ENCODE results near the gene PIGT. TPM values are rescaled to one million over a fixed set of nuclear protein-coding genes. Genes with fewer than 3 reads are reported as not detected.

Gene PIGT
- polyA plus RNA-seq, 3 donors from 2014 or later = 105 to 190 (median 164) TPM

GRCh38 chr20:45423700-45424099 is 7.8 kb downstream of the PIGT start:
- Mint-ChIP-seq H3K4me3 (no peak overlapping the region), H3K9me3 (no peaks in the 10 kb centered on the region), H3K4me1 (peaks cover 0 to 9% of the 10 kb centered on the region in 2 donors), H3K27me3 (ENCODE audit: low read depth in 3 of 3) (peaks cover 0 to 3% (median 0%) of the 10 kb centered on the region in 3 donors), H3K36me3 (peaks cover 15 to 55% (median 37%) of the 10 kb centered on the region in 3 donors), H3K27ac (no peak overlapping the region)
- DNase-seq = no peak

GRCh38 chr20:45425561-45425960 is 9.6 kb downstream of the PIGT start:
- DNase-seq = no peak
- H3K4me1 Mint-ChIP-seq = no peaks in the 10 kb centered on the region
- H3K36me3 Mint-ChIP-seq = peaks cover 15 to 47% (median 24%) of the 10 kb centered on the region in 3 donors
- no peak overlapping the region for H3K4me3 Mint-ChIP-seq
- H3K27me3 Mint-ChIP-seq (ENCODE audit: low read depth in 3 of 3) = no peaks in the 10 kb centered on the region
- H3K9me3 Mint-ChIP-seq = no peaks in the 10 kb centered on the region
- H3K27ac Mint-ChIP-seq = no peak overlapping the region

- H3K27ac Mint-ChIP-seq = peak overlapping the region in 2 of 6 donors; percentile 26 to 56
- peaks cover 15 to 44% (median 19%) of the 10 kb centered on the region in 3 donors for H3K36me3 Mint-ChIP-seq
- H3K4me1 Mint-ChIP-seq = peaks cover 1% of the 10 kb centered on the region in 2 donors
- H3K9me3 Mint-ChIP-seq = no peaks in the 10 kb centered on the region
- H3K27me3 Mint-ChIP-seq (ENCODE audit: low read depth in 3 of 3) = no peaks in the 10 kb centered on the region
- no peak overlapping the region for H3K4me3 Mint-ChIP-seq
- DNase-seq = no peak
Measured at GRCh38 chr20:45426320-45427016, 10.5 kb downstream of the PIGT start.

GRCh38 chr20:45427236-45428149 is 11.6 kb downstream of the PIGT start:
- Mint-ChIP-seq H3K4me1 (peaks cover 12% of the 10 kb centered on the region in 2 donors), H3K27ac (peak overlapping the region; percentile 31 to 65 (median 51)), H3K27me3 (ENCODE audit: low read depth in 3 of 3) (no peaks in the 10 kb centered on the region), H3K9me3 (no peaks in the 10 kb centered on the region), H3K36me3 (peaks cover 11 to 37% (median 16%) of the 10 kb centered on the region in 3 donors), H3K4me3 (no peak overlapping the region)
- DNase-seq = no peak

GRCh38 chr20:45429618-45430017 is 13.7 kb downstream of the PIGT start:
- no peaks in the 10 kb centered on the region for H3K27me3 Mint-ChIP-seq (ENCODE audit: low read depth in 3 of 3)

GRCh38 chr20:45432294-45432693 is 16.4 kb downstream of the PIGT start:
- Mint-ChIP-seq H3K27me3 (ENCODE audit: low read depth in 3 of 3) (no peaks in the 10 kb centered on the region), H3K27ac (peak overlapping the region; percentile 67 to 91 (median 85)), H3K9me3 (no peaks in the 10 kb centered on the region), H3K4me3 (peak overlapping the region; percentile 41 to 66 (median 63)), H3K36me3 (peaks cover 5 to 13% (median 6%) of the 10 kb centered on the region in 3 donors), H3K4me1 (peaks cover 35 to 48% of the 10 kb centered on the region in 2 donors)
- peak; percentile 57 to 63 (median 57) for DNase-seq

More at GRCh38 chr20:45429618-45430017, 13.7 kb downstream of the PIGT start:
- H3K27ac Mint-ChIP-seq = no peak overlapping the region
- H3K4me1 Mint-ChIP-seq = peaks cover 25 to 27% of the 10 kb centered on the region in 2 donors
- H3K36me3 Mint-ChIP-seq = peaks cover 8 to 27% (median 13%) of the 10 kb centered on the region in 3 donors
- DNase-seq = no peak
- H3K9me3 Mint-ChIP-seq = no peaks in the 10 kb centered on the region
- no peak overlapping the region for H3K4me3 Mint-ChIP-seq

GRCh38 chr20:45433316-45433715 is 17.4 kb downstream of the PIGT start:
- peak overlapping the region; percentile 11 to 85 (median 73) for H3K27ac Mint-ChIP-seq
- H3K27me3 Mint-ChIP-seq (ENCODE audit: low read depth in 3 of 3) = no peaks in the 10 kb centered on the region
- H3K9me3 Mint-ChIP-seq = no peaks in the 10 kb centered on the region
- H3K36me3 Mint-ChIP-seq = peaks cover 0 to 4% (median 4%) of the 10 kb centered on the region in 3 donors
- peak overlapping the region in 3 of 5 donors; percentile 24 to 63 (median 36) for H3K4me3 Mint-ChIP-seq
- H3K4me1 Mint-ChIP-seq = peaks cover 35 to 48% of the 10 kb centered on the region in 2 donors
- no peak for DNase-seq

- no peak for DNase-seq
- H3K4me1 Mint-ChIP-seq = peaks cover 35 to 48% of the 10 kb centered on the region in 2 donors
- H3K27ac Mint-ChIP-seq = peak overlapping the region in 3 of 6 donors; percentile 53 to 76 (median 71)
- no peaks in the 10 kb centered on the region for H3K27me3 Mint-ChIP-seq (ENCODE audit: low read depth in 3 of 3)
- peak overlapping the region in 1 of 5 donors; percentile 30 for H3K4me3 Mint-ChIP-seq
- H3K36me3 Mint-ChIP-seq = peaks cover 0 to 4% (median 3%) of the 10 kb centered on the region in 3 donors
- no peaks in the 10 kb centered on the region for H3K9me3 Mint-ChIP-seq
Measured at GRCh38 chr20:45433976-45434375, 18.0 kb downstream of the PIGT start.

GRCh38 chr20:45436732-45437485 is 21.0 kb downstream of the PIGT start:
- Mint-ChIP-seq H3K4me1 (peaks cover 30 to 42% of the 10 kb centered on the region in 2 donors), H3K9me3 (no peaks in the 10 kb centered on the region), H3K27me3 (ENCODE audit: low read depth in 3 of 3) (peaks cover 0 to under 1% (median 0%) of the 10 kb centered on the region in 3 donors), H3K27ac (peak overlapping the region; percentile 86 to 92 (median 89)), H3K36me3 (peaks cover 0 to 4% (median 0%) of the 10 kb centered on the region in 3 donors), H3K4me3 (peak overlapping the region; percentile 86 to 90 (median 89))
- DNase-seq = peak; percentile 84 to 86 (median 85)

- Mint-ChIP-seq H3K27me3 (ENCODE audit: low read depth in 3 of 3) (peaks cover 0 to 5% (median 1%) of the 10 kb centered on the region in 3 donors), H3K27ac (no peak overlapping the region), H3K4me3 (no peak overlapping the region), H3K36me3 (no peaks in the 10 kb centered on the region), H3K9me3 (no peaks in the 10 kb centered on the region), H3K4me1 (peaks cover 23 to 30% of the 10 kb centered on the region in 2 donors)
- no peak for DNase-seq
Measured at GRCh38 chr20:45440424-45440823, 24.5 kb downstream of the PIGT start.

- peaks cover 0 to 5% (median 1%) of the 10 kb centered on the region in 3 donors for H3K27me3 Mint-ChIP-seq (ENCODE audit: low read depth in 3 of 3)
- H3K4me3 Mint-ChIP-seq = no peak overlapping the region
- peaks cover 22 to 23% of the 10 kb centered on the region in 2 donors for H3K4me1 Mint-ChIP-seq
- H3K9me3 Mint-ChIP-seq = no peaks in the 10 kb centered on the region
- H3K36me3 Mint-ChIP-seq = no peaks in the 10 kb centered on the region
- DNase-seq = no peak
- no peak overlapping the region for H3K27ac Mint-ChIP-seq
Measured at GRCh38 chr20:45440891-45441685, 25.1 kb downstream of the PIGT start.

GRCh38 chr20:45441746-45442145 is 25.8 kb downstream of the PIGT start:
- no peak overlapping the region for H3K27ac Mint-ChIP-seq
- H3K4me3 Mint-ChIP-seq = no peak overlapping the region
- no peak for DNase-seq
- peaks cover 0 to 5% (median 1%) of the 10 kb centered on the region in 3 donors for H3K27me3 Mint-ChIP-seq (ENCODE audit: low read depth in 3 of 3)
- no peaks in the 10 kb centered on the region for H3K9me3 Mint-ChIP-seq
- peaks cover 16 to 18% of the 10 kb centered on the region in 2 donors for H3K4me1 Mint-ChIP-seq
- H3K36me3 Mint-ChIP-seq = no peaks in the 10 kb centered on the region
